ENCODE results near the gene RABGAP1L.

- TF ChIP-seq CTCF (conservative IDR thresholded peaks at IDR 0.05) (no peak), ZFX (IDR thresholded peaks at IDR 0.05) (no peak)
Measured at GRCh38 chr1:174761335-174761734, 602.0 kb downstream of the RABGAP1L start.

Data from C4-2B (cell line).